Measurements from ENCODE around the gene NHSL2. TPM values are rescaled to one million over a fixed set of nuclear protein-coding genes. Genes with fewer than 3 reads are reported as not detected.

The NHSL2 gene
- total RNA-seq, 1 experiment from 2014 or later = 0.36 TPM

- no peaks in the 10 kb centered on the region for H3K9me3 ChIP-seq (ENCODE audit: control insufficient read depth, insufficient read depth, low read depth, low read length)
- no peaks in the 10 kb centered on the region for H3K36me3 ChIP-seq (ENCODE audit: control insufficient read depth, insufficient read depth, low read length)
- ATAC-seq (no peak), DNase-seq (ENCODE audit: low read depth, low spot score) (no peak)
- no peak overlapping the region for H3K4me3 ChIP-seq (ENCODE audit: low read depth in 2 of 2, low read length in 2 of 2)
- in situ Hi-C loops (cut with HindIII; ENCODE audit: low pct_unique_long_range_greater_than_20kb, low sequenced_read_pairs) (no loop called here), intact Hi-C loops (cut with micrococcal nuclease; ENCODE audit: unreplicated experiment) (no loop called here)
- H3K4me1 ChIP-seq (ENCODE audit: control insufficient read depth, insufficient read depth, low read length) = no peaks in the 10 kb centered on the region
- BruUV-seq (replicated peaks) = no TSS peak
- H3K27me3 ChIP-seq (ENCODE audit: control insufficient read depth, insufficient read depth, low read length) = no peaks in the 10 kb centered on the region
- POLR2A ChIA-PET = no interaction called here
- no peak for TF ChIP-seq POLR2AphosphoS5 (IDR thresholded peaks at IDR 0.05; ENCODE audit: low read depth, low read length)
- no peak for TF ChIP-seq CTCF (IDR thresholded peaks at IDR 0.05)
- TF ChIP-seq REST (IDR thresholded peaks at IDR 0.05; ENCODE audit: insufficient read depth in 1 of 2, low read depth in 2 of 2, low read length in 1 of 2) = no peak
- TF ChIP-seq SIN3A (IDR thresholded peaks at IDR 0.05; ENCODE audit: borderline replicate concordance, insufficient read depth, low read depth, low read length) = no peak
- no peak for TF ChIP-seq TCF7L2 (IDR thresholded peaks at IDR 0.05; ENCODE audit: low read depth, low read length)
- CTCF ChIA-PET = no interaction called here
- no peak overlapping the region for H3K27ac ChIP-seq (ENCODE audit: low read length)
Observed at GRCh38 chrX:72078411-72078810, 167.8 kb downstream of the NHSL2 start.

- POLR2A ChIA-PET = no interaction called here
- Histone ChIP-seq H3K27ac (ENCODE audit: low read length) (no peak overlapping the region), H3K4me3 (ENCODE audit: low read depth in 2 of 2, low read length in 2 of 2) (no peak overlapping the region), H3K27me3 (ENCODE audit: control insufficient read depth, insufficient read depth, low read length) (no peaks in the 10 kb centered on the region), H3K36me3 (ENCODE audit: control insufficient read depth, insufficient read depth, low read length) (no peaks in the 10 kb centered on the region), H3K9me3 (ENCODE audit: control insufficient read depth, insufficient read depth, low read depth, low read length) (no peaks in the 10 kb centered on the region), H3K4me1 (ENCODE audit: control insufficient read depth, insufficient read depth, low read length) (no peaks in the 10 kb centered on the region)
- BruUV-seq (replicated peaks) = no TSS peak
- no peak for ATAC-seq
- DNase-seq (ENCODE audit: low read depth, low spot score) = no peak
- CTCF ChIA-PET = no interaction called here
- intact Hi-C loops (cut with micrococcal nuclease; ENCODE audit: unreplicated experiment) (no loop called here), in situ Hi-C loops (cut with HindIII; ENCODE audit: low pct_unique_long_range_greater_than_20kb, low sequenced_read_pairs) (no loop called here)
- no peak for TF ChIP-seq TCF7L2 (IDR thresholded peaks at IDR 0.05; ENCODE audit: low read depth, low read length)
- no peak for TF ChIP-seq REST (IDR thresholded peaks at IDR 0.05; ENCODE audit: insufficient read depth in 1 of 2, low read depth in 2 of 2, low read length in 1 of 2)
- TF ChIP-seq CTCF (IDR thresholded peaks at IDR 0.05) = no peak
- no peak for TF ChIP-seq SIN3A (IDR thresholded peaks at IDR 0.05; ENCODE audit: borderline replicate concordance, insufficient read depth, low read depth, low read length)
- TF ChIP-seq POLR2AphosphoS5 (IDR thresholded peaks at IDR 0.05; ENCODE audit: low read depth, low read length) = no peak
Observed at GRCh38 chrX:72079607-72080006, 169.0 kb downstream of the NHSL2 start.

Data from Panc1 (cell line).